Spinal cord (tissue), 10 donors: ENCODE measurements around the gene ORMDL2. TPM values are rescaled to one million over a fixed set of nuclear protein-coding genes. Genes with fewer than 3 reads are reported as not detected.

Experiments used
- DNase-seq, 6 donors: peaks; one replicate each; pipeline versions ENCODE4 v3.0.0 to v3.0.0-alpha.2; 2013 to 2015; ENCODE audit warnings: low spot score in 6 of 6, low read depth in 4 of 6
- H3K27ac ChIP-seq: one replicate; pipeline ENCODE4 v1.5.1; 2013; ENCODE audit warnings: low read depth, low read length, control low read depth
- H3K27me3 ChIP-seq: one replicate; pipeline ENCODE4 v1.6.1; 2013; ENCODE audit warnings: low read length; ENCODE audit not compliant: control insufficient read depth, insufficient read depth
- H3K36me3 ChIP-seq: one replicate; pipeline ENCODE4 v1.6.1; 2013; ENCODE audit warnings: low read length; ENCODE audit not compliant: control insufficient read depth, insufficient read depth
- H3K4me1 ChIP-seq: one replicate; pipeline ENCODE4 v1.6.1; 2013; ENCODE audit warnings: low read length; ENCODE audit not compliant: control insufficient read depth, insufficient read depth
- H3K4me3 ChIP-seq: one replicate; pipeline ENCODE4 v1.5.1; 2013; ENCODE audit warnings: low read depth, low read length, control low read depth
- H3K9me3 ChIP-seq: one replicate; pipeline ENCODE4 v1.6.1; 2013; ENCODE audit warnings: low read length; ENCODE audit not compliant: control insufficient read depth, insufficient read depth
- WGBS: methylation state at CpG from one replicate; pipeline ENCODE4 v1.1.5; 2013; ENCODE audit warnings: missing lambda C conversion rate; ENCODE audit not compliant: insufficient coverage; 5-methylcytosine and 5-hydroxymethylcytosine counted together
- polyA plus RNA-seq, 2 donors: library from polyadenylated mRNA; unstranded; fragments of 120-200 nt; gene quantifications; one replicate each; pipeline ENCODE4 v1.2.1, GENCODE V29; 2013; ENCODE audit not compliant: insufficient read length in 2 of 2
- total RNA-seq, 2 donors: library from RNA; depleted of rRNA in 1 of 2; stranded (reverse); fragments of 120-200 nt in 1 of 2; fragments of >200 nt in 1 of 2; gene quantifications; one replicate each; pipeline versions ENCODE4 v1.2.3 to v1.2.4, GENCODE V29; 2013 to 2014
- donor health status: healthy.

Gene ORMDL2
- total and polyA plus RNA-seq, 4 donors: 12.6 to 29.9 (median 24.5) TPM

- H3K27me3 ChIP-seq: no peaks in the 10 kb centered on the region
- H3K4me3 ChIP-seq: no peak overlapping the region
- peaks cover 27% of the 10 kb centered on the region for H3K36me3 ChIP-seq
- no peak for DNase-seq
- H3K27ac ChIP-seq: no peak overlapping the region
- no peaks in the 10 kb centered on the region for H3K4me1 ChIP-seq
- WGBS: 66% methylated on average over 3 of the region's 4 CpGs
- H3K9me3 ChIP-seq: no peaks in the 10 kb centered on the region
Observed at GRCh38 chr12:55797550-55797949, 20.3 kb upstream of the ORMDL2 start.

DNA sequence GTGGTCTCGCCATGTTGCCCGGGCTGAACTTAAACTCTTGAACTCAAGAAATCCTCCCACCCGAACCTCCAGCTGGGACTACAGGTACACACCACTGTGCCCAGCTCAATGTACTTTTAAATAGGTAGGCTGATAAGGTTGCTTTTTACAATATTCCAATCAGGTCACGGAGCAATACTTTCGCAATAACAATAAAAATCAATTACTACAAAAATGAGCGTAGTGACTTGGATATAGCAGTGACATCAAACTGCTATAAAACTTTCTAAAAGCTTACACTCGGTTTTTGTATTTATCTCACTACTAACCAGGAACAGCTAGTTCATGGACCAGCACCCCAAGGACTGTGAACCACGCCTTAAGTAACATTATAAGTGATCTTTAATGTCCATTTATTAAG lies 10.9 kb upstream of the ORMDL2 start:
- Histone ChIP-seq H3K4me3 (no peak overlapping the region), H3K4me1 (no peaks in the 10 kb centered on the region), H3K9me3 (no peaks in the 10 kb centered on the region), H3K36me3 (peaks cover 27% of the 10 kb centered on the region), H3K27me3 (no peaks in the 10 kb centered on the region), H3K27ac (no peak overlapping the region)
- no peak for DNase-seq
- no CpG with 5 or more reads among the region's 8 CpGs for WGBS

- Histone ChIP-seq H3K4me3 (no peak overlapping the region), H3K27ac (no peak overlapping the region), H3K9me3 (no peaks in the 10 kb centered on the region), H3K27me3 (no peaks in the 10 kb centered on the region), H3K4me1 (no peaks in the 10 kb centered on the region), H3K36me3 (peaks cover 24% of the 10 kb centered on the region)
- WGBS: no CpG with 5 or more reads among the region's 5 CpGs
- DNase-seq: no peak
Observed at GRCh38 chr12:55809274-55809673, 8.6 kb upstream of the ORMDL2 start.

DNA sequence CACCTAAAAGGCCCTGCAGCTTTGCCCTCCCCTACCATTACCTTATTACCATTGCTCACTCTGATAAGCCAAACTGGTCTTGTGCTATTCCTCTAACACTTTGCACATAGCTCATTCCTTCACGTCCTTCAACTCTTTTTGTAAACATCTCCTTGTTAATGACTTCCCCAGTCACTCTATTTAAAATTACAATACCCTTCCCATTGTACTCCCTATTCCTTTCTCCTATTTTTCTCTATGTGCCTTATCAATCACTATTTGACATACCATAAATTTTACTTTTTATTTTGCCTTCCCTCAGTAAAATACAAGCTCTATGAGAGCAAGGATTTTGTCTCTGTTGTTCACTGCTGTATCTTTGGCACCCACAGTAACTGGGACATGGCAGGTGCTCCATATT lies 5.8 kb upstream of the ORMDL2 start:
- Histone ChIP-seq H3K36me3 (peaks cover 31% of the 10 kb centered on the region), H3K4me1 (peaks cover 6% of the 10 kb centered on the region), H3K4me3 (no peak overlapping the region), H3K9me3 (no peaks in the 10 kb centered on the region), H3K27ac (no peak overlapping the region), H3K27me3 (no peaks in the 10 kb centered on the region)
- no peak for DNase-seq
- WGBS: 5% methylated on average over 1 of the region's 1 CpG

GRCh38 chr12:55814257-55814656 lies 3.6 kb upstream of the ORMDL2 start:
- H3K4me3 ChIP-seq: no peak overlapping the region
- H3K27me3 ChIP-seq: no peaks in the 10 kb centered on the region
- H3K4me1 ChIP-seq: peaks cover 9% of the 10 kb centered on the region
- peaks cover 15% of the 10 kb centered on the region for H3K36me3 ChIP-seq
- DNase-seq: no peak
- H3K27ac ChIP-seq: no peak overlapping the region
- H3K9me3 ChIP-seq: no peaks in the 10 kb centered on the region

DNA sequence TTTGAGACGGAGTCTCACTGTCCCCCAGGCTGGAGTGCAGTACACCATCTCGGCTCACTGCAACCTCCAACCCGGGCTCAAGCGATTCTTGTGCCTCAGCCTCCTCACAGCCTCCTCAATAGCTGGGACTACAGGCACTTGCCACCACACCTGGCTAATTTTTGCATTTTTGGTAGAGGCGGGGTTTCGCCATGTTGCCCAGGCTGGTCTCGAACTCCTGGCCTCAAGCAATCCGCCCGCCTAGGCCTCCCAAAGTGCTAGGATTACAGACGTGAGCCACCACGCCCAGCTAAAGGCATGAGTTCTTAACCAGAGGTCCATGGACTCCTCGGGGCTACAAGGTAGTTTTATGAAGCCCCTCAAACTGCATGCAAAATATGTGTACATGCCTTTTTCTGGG lies 2.4 kb upstream of the ORMDL2 start:
- H3K4me1 ChIP-seq: peaks cover 9% of the 10 kb centered on the region
- 94% methylated on average over 12 of the region's 12 CpGs for WGBS
- no peak overlapping the region for H3K27ac ChIP-seq

DNA sequence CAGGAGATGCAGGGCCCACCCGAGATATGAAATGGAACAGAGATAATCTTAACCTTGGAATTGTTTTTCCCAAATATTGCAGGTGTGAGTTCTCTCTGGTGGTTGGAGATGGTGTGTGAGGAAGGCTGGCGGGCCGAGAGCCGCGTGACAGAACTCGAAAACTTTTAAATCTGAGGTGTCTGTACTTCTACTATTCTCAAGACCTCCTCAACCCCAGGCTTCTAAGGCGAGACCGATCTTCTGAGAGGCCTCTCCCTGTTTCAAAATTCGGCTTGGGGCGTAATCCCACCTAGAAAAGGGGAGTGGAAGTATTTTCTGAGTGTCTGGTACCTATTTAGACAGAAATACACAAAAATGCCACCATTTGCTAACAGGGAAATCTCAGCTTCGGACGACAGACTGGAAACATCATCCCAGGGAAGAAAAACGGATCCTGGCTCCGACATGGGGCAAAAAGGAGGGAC lies 928 bp upstream of the ORMDL2 start:
- WGBS: 0% methylated on average over 2 of the region's 14 CpGs
- DNase-seq: peak in 1 of 6 donors; percentile 17
- H3K27me3 ChIP-seq: no peaks in the 10 kb centered on the region
- peak overlapping the region; percentile 92 for H3K4me3 ChIP-seq
- H3K4me1 ChIP-seq: peaks cover 9% of the 10 kb centered on the region
- H3K36me3 ChIP-seq: peaks cover 25% of the 10 kb centered on the region
- H3K27ac ChIP-seq: peak overlapping the region; percentile 91
- H3K9me3 ChIP-seq: no peaks in the 10 kb centered on the region

More for the DNA sequence above, 2.4 kb upstream of the ORMDL2 start:
- DNase-seq: no peak
- Histone ChIP-seq H3K4me3 (no peak overlapping the region), H3K36me3 (peaks cover 18% of the 10 kb centered on the region), H3K9me3 (no peaks in the 10 kb centered on the region), H3K27me3 (no peaks in the 10 kb centered on the region)

- H3K4me1 ChIP-seq: peaks cover 9% of the 10 kb centered on the region
- peak overlapping the region; percentile 65 for H3K27ac ChIP-seq
- DNase-seq: no peak
- H3K27me3 ChIP-seq: no peaks in the 10 kb centered on the region
- peaks cover 22% of the 10 kb centered on the region for H3K36me3 ChIP-seq
- peak overlapping the region; percentile 92 for H3K4me3 ChIP-seq
- WGBS: 2% methylated on average over 13 of the region's 17 CpGs
- H3K9me3 ChIP-seq: no peaks in the 10 kb centered on the region
Observed at GRCh38 chr12:55818140-55818728, 393 bp downstream of the ORMDL2 start.

DNA sequence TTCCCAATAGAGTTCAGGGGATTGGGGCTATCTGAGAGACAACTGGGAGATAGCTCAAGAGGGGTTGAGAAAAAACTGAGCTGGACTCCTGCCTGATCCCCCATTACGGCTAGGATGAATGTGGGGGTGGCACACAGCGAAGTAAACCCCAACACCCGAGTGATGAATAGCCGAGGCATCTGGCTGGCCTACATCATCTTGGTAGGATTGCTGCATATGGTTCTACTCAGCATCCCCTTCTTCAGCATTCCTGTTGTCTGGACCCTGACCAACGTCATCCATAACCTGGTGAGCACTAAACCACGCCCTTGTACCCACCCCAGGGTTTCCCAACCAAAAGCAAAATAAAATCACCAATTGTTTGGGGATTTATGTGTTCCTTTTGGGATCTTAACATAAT lies 1.0 kb downstream of the ORMDL2 start:
- Histone ChIP-seq H3K36me3 (peaks cover 22% of the 10 kb centered on the region), H3K4me3 (no peak overlapping the region), H3K9me3 (no peaks in the 10 kb centered on the region), H3K4me1 (peaks cover 9% of the 10 kb centered on the region), H3K27me3 (no peaks in the 10 kb centered on the region), H3K27ac (no peak overlapping the region)
- no peak for DNase-seq
- 87% methylated on average over 4 of the region's 6 CpGs for WGBS

GRCh38 chr12:55820679-55821078 lies 2.8 kb downstream of the ORMDL2 start:
- no CpG with 5 or more reads among the region's 1 CpG for WGBS
- peaks cover 13% of the 10 kb centered on the region for H3K36me3 ChIP-seq
- no peak for DNase-seq
- H3K4me3 ChIP-seq: no peak overlapping the region
- H3K4me1 ChIP-seq: peaks cover 7% of the 10 kb centered on the region
- no peaks in the 10 kb centered on the region for H3K27me3 ChIP-seq
- H3K27ac ChIP-seq: no peak overlapping the region
- no peaks in the 10 kb centered on the region for H3K9me3 ChIP-seq
